ENCODE data around the gene ITLN2.
"Not testable (repeated sequence)": the region's sequence is repeated elsewhere in the genome, so short reads cannot be mapped to it uniquely, and the experiment has no call there.

The ITLN2 gene

DNA sequence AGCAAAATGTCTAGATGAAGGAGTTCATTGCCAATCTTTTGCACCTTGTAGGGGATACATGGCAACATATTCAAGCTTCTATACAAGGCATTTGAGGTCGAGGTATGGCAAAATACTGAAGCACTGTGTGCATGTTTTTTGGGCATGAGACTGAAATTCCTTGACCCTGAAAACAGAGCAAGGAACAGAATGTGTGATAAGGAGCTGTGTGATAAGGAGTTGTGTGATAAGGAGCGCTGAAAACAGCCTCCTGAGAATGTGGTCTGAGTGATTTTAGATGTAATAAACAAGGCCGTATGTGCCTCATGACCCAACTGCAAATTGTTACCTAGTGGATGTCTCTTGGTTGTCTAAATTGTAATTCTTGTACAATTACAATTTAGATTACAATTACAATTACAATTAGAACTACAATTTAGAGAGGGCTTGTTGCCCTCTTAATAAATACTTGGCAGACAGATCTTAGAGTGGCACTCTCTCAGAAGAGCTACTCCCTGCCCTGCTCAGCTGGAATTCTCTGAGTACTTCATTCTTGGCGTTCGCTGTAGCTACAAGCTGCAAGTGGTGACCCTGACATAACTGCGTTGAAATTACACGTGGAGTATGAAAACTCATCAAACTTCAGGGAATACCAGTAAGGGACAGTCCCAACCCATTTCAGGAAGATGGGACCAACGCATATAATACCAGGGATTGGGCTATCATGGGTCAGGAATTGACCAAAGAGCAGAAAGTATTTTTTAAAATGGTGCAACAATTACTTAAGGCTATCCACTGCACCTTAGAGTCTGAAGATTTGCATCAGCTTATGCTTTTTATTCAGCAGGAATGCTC, 49.6 kb downstream of the ITLN2 start:
- DNase-seq = no peak

DNA sequence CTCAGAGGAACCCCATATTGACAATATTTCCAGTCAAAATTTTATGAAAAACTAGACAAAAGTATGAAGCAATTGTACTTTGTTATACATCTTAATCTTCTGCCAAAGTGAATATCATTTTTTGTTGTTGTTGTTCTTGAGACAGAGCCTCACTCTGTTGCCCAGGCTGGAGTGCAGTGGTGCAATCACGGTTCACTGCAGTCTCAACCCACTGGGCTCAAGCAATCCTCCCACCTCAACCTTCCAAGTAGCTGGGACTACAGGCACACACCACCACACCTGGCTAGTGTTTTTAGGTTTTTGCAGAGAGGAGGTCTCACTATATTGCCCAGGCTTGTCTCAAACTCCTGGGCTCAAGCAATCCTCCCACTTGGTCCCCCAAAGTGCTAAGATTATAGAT, 52.4 kb downstream of the ITLN2 start:
- not testable (repeated sequence) for DNase-seq

DNA sequence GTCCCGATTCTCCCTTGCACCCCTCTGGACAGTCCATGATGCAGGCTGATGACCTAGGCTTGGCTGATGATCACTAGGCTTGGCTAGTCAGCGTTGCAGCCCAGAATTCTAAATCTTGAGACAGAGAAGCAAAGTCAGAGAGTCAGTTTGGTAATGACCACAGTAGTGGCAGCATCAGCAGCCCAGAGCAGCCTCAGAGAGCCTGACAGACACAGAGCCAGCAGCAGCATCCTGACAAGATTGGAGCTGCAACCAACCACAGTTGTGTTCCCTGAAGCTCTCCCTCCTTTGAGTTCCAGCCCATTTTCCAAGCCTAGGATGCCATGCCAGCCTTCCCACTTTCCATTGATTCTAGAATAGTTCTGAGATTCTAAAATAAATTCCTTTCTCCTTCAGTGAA, 52.8 kb downstream of the ITLN2 start:
- DNase-seq = no peak

DNA sequence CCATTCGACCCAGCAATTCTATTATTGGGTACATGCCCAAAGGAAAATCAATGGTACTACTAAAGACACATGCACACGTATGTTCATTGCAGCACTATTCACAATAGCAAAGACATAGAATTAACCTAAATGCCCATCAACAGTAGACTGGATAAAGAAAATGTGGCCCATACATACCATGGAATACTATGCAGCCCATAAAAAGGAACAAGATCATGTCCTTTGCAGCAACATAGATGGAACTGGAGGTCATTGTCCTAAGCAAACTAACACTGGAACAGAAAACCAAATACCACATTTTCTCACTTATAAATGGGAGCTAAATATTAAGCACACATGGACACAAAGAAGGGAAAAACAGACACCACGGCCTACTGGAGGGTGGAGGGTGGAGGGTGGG, 53.9 kb downstream of the ITLN2 start:
- not testable (repeated sequence) for DNase-seq
